Activated CD8-positive, alpha-beta memory T cell treated with anti-CD3 and anti-CD28 coated beads for 48 hours (primary cell): Measurements from ENCODE around the gene WLS.

Experiments
- DNase-seq, 3 experiments: peaks; one replicate each; pipeline ENCODE4 v3.0.0-alpha.2; 2020; ENCODE audit warnings: low read depth in 2 of 3, low spot score in 2 of 3

WLS gene

GRCh38 chr1:68103011-68103545 is 129.2 kb downstream of the WLS start:
- DNase-seq: no peak

- DNase-seq: no peak
These were observed 130.5 kb downstream of the WLS start for GRCh38 chr1:68101829-68102228.

GRCh38 chr1:68100571-68100970 is 131.8 kb downstream of the WLS start:
- DNase-seq: no peak

GRCh38 chr1:68093737-68094136 is 138.6 kb downstream of the WLS start:
- DNase-seq: no peak

- DNase-seq: no peak
These were observed 145.1 kb downstream of the WLS start for GRCh38 chr1:68087184-68087583.

GRCh38 chr1:68085752-68086151 is 146.6 kb downstream of the WLS start:
- no peak for DNase-seq

GRCh38 chr1:68083686-68084085 is 148.6 kb downstream of the WLS start:
- no peak for DNase-seq

GRCh38 chr1:68081775-68082283 is 150.5 kb downstream of the WLS start:
- no peak for DNase-seq

GRCh38 chr1:68078647-68079046 is 153.7 kb downstream of the WLS start:
- DNase-seq: no peak
